GM12872 (cell line): ENCODE measurements around the gene GDF11.

Source experiments
- CTCF ChIP-seq: IDR thresholded peaks from 3 replicates; pipeline ENCODE4 v1.5.1; 2011; ENCODE audit warnings: low read depth, mild to moderate bottlenecking, low read length, moderate library complexity; ENCODE audit not compliant: insufficient read depth

The GDF11 gene

GRCh38 chr12:55797550-55797949 lies 54.6 kb downstream of the GDF11 start:
- no peak for TF ChIP-seq CTCF
